Measurements from ENCODE around the gene SMURF1.
A peak's percentile ranks its signal among the peaks of the same experiment; 100 is the strongest.
"Not testable (repeated sequence)": the region's sequence is repeated elsewhere in the genome, so short reads cannot be mapped to it uniquely, and the experiment has no call there.

Gene SMURF1

GRCh38 chr7:99143853-99144672 lies at the start of gene SMURF1:
SMURF1 (minus strand) TSS chr7:99144108; CDS start chr7:99143780, 328 bp downstream.
- peak; percentile 56 for DNase-seq

GRCh38 chr7:99191869-99192596 lies 48.1 kb upstream of the SMURF1 start:
- no peak for DNase-seq

GRCh38 chr7:99190359-99191009 lies 46.6 kb upstream of the SMURF1 start:
- no peak for DNase-seq

- DNase-seq = no peak
These were observed 45.3 kb upstream of the SMURF1 start for GRCh38 chr7:99189222-99189621.

- no peak for DNase-seq
These were observed 44.3 kb upstream of the SMURF1 start for GRCh38 chr7:99188221-99188620.

GRCh38 chr7:99184532-99185218 lies 40.8 kb upstream of the SMURF1 start:
- DNase-seq = no peak

- no peak for DNase-seq
These were observed 36.3 kb upstream of the SMURF1 start for GRCh38 chr7:99180067-99180650.

- DNase-seq = no peak
These were observed 33.3 kb upstream of the SMURF1 start for GRCh38 chr7:99177165-99177564.

- DNase-seq = no peak
These were observed 29.9 kb upstream of the SMURF1 start for GRCh38 chr7:99173787-99174186.

GRCh38 chr7:99171731-99172130 lies 27.8 kb upstream of the SMURF1 start:
- no peak for DNase-seq

GRCh38 chr7:99170730-99171074 lies 26.8 kb upstream of the SMURF1 start:
- no peak for DNase-seq

GRCh38 chr7:99170065-99170729 lies 26.3 kb upstream of the SMURF1 start:
- DNase-seq = no peak

GRCh38 chr7:99167072-99167471 lies 23.2 kb upstream of the SMURF1 start:
- no peak for DNase-seq

GRCh38 chr7:99165816-99166215 lies 21.9 kb upstream of the SMURF1 start:
- no peak for DNase-seq

- DNase-seq = not testable (repeated sequence)
These were observed 19.8 kb upstream of the SMURF1 start for GRCh38 chr7:99163669-99164068.

GRCh38 chr7:99156649-99157048 lies 12.7 kb upstream of the SMURF1 start:
- no peak for DNase-seq

- no peak for DNase-seq
These were observed 11.3 kb upstream of the SMURF1 start for GRCh38 chr7:99155211-99155610.

- DNase-seq = no peak
These were observed 3.1 kb upstream of the SMURF1 start for GRCh38 chr7:99146979-99147378.

- DNase-seq = no peak
These were observed 421 bp downstream of the SMURF1 start for GRCh38 chr7:99143521-99143852.

- peak; percentile 94 for DNase-seq
These were observed 984 bp downstream of the SMURF1 start for GRCh38 chr7:99142727-99143520.
